ENCODE measurements around the gene PGM2L1. TPM values are rescaled to one million over a fixed set of nuclear protein-coding genes. Genes with fewer than 3 reads are reported as not detected.

Gene PGM2L1
- total RNA-seq, 1 donor from 2014 or later, result 15.9 TPM

DNA sequence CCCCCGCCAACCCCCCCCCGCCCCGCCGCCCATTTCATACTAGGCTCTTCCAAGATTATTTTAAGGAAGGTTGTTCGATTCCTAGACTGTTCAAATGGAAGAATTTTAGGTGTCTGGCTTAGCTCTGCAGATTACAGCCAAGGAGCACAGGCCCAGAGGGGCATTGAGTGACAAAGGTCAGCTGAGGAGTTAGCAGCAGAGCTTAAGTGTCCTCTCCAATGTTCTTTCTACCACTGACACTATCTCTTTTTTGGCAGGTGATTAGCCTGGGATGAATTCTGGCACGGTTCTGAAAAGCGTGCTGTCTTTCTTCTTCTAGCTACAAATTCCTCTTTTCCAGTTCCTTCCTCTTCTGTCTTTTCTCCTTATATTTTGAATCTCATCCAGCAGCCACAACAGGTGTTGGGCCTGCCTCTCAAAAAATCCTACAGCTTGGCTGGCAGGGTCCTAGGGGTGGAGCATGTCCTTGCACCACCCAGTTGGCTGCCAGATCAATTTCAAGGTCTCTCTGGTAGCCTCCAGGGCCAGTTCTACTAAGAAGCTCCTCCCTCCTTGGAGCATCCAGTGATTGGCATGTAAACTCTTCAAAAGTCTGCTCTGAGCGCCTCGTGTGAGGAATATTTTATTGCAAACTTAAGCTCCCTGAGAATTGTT lies 46.1 kb upstream of the PGM2L1 start:
- no peak overlapping the region for H2AFZ ChIP-seq (replicated peaks)
- no peaks in the 10 kb centered on the region for H3K27me3 ChIP-seq
- H3K4me3 Mint-ChIP-seq, result peak overlapping the region; percentile 66
- no peaks in the 10 kb centered on the region for H3K79me2 ChIP-seq (ENCODE audit: low read depth)
- no peaks in the 10 kb centered on the region for H3K36me3 Mint-ChIP-seq
- H3K4me2 ChIP-seq, result no peak overlapping the region
- no peaks in the 10 kb centered on the region for H3K9me3 ChIP-seq (ENCODE audit: low read depth)
- H3K9ac ChIP-seq, result no peak overlapping the region
- H3K27ac Mint-ChIP-seq, result no peak overlapping the region
- peaks cover 24% of the 10 kb centered on the region for H3K4me1 Mint-ChIP-seq
- H3F3A ChIP-seq (ENCODE audit: low read depth), result peaks cover 11% of the 10 kb centered on the region
- DNase-seq (ENCODE audit: low spot score), result no peak
- H4K20me1 ChIP-seq (ENCODE audit: low read depth), result no peaks in the 10 kb centered on the region
- H3K4me3 ChIP-seq, result no peak overlapping the region
- no peaks in the 10 kb centered on the region for H3K36me3 ChIP-seq
- no peak for TF ChIP-seq EZH2phosphoT487 (IDR thresholded peaks at IDR 0.05)
- TF ChIP-seq, protein P1, sequence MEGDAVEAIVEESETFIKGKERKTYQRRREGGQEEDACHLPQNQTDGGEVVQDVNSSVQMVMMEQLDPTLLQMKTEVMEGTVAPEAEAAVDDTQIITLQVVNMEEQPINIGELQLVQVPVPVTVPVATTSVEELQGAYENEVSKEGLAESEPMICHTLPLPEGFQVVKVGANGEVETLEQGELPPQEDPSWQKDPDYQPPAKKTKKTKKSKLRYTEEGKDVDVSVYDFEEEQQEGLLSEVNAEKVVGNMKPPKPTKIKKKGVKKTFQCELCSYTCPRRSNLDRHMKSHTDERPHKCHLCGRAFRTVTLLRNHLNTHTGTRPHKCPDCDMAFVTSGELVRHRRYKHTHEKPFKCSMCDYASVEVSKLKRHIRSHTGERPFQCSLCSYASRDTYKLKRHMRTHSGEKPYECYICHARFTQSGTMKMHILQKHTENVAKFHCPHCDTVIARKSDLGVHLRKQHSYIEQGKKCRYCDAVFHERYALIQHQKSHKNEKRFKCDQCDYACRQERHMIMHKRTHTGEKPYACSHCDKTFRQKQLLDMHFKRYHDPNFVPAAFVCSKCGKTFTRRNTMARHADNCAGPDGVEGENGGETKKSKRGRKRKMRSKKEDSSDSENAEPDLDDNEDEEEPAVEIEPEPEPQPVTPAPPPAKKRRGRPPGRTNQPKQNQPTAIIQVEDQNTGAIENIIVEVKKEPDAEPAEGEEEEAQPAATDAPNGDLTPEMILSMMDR (IDR thresholded peaks at IDR 0.05), result no peak
- TF ChIP-seq EZH2 (IDR thresholded peaks at IDR 0.05), result no peak
- H3K9me3 Mint-ChIP-seq, result no peaks in the 10 kb centered on the region
- H3K4me1 ChIP-seq, result peaks cover 20% of the 10 kb centered on the region
- H3K27me3 Mint-ChIP-seq (ENCODE audit: insufficient read depth, low read depth), result peaks cover 6% of the 10 kb centered on the region
- H3K27ac ChIP-seq, result no peak overlapping the region

DNA sequence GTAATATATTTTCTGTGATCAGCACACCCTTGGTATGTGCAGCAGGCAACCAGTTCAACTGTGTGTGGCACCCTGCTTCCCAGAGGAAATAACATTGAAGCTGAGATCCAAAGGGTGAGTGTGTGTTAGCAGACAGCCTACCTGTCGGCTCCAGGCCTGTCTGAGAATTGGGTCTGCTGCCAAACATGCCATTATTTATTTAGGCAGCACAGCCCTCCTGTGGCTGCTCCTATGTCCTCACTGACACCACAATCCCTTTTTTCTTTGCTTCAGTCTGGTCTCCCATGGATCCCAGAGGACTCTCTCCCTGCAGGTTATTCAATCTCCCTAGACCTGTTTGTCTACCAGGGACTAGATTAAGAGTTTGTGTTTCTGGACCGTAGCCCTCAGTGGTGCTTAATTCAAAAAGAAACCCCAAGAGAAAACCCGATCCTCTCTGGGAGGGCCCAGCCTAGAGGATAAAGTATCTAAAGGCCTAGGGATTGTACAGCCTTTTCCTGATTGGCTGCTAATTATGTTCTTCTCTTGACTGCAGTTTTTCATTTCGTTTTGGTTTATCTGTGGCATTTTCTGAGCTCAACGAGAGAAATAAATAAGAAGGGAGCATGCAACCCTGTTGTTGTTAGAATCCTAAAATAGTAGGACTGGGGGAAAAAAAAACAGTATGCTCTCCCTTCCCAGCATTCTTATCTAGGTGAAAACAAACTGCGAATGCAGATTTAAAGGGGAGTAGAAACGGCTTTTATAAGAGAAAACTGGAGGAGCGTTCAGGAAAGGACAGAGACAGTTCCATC lies 45.0 kb upstream of the PGM2L1 start:
- Mint-ChIP-seq H3K36me3 (no peaks in the 10 kb centered on the region), H3K4me1 (peaks cover 21% of the 10 kb centered on the region), H3K27me3 (ENCODE audit: insufficient read depth, low read depth) (peaks cover 4% of the 10 kb centered on the region), H3K4me3 (no peak overlapping the region), H3K9me3 (no peaks in the 10 kb centered on the region), H3K27ac (no peak overlapping the region)
- H3K79me2 ChIP-seq (ENCODE audit: low read depth), result no peaks in the 10 kb centered on the region
- no peak overlapping the region for H3K4me3 ChIP-seq
- H4K20me1 ChIP-seq (ENCODE audit: low read depth), result no peaks in the 10 kb centered on the region
- TF ChIP-seq EZH2phosphoT487 (IDR thresholded peaks at IDR 0.05) (no peak), EZH2 (IDR thresholded peaks at IDR 0.05) (no peak)
- TF ChIP-seq, protein P1 (IDR thresholded peaks at IDR 0.05), result no peak
- peak overlapping the region; percentile 46 for H2AFZ ChIP-seq (replicated peaks)
- H3K9me3 ChIP-seq (ENCODE audit: low read depth), result no peaks in the 10 kb centered on the region
- H3K27ac ChIP-seq, result no peak overlapping the region
- H3K9ac ChIP-seq, result no peak overlapping the region
- peaks cover 20% of the 10 kb centered on the region for H3K4me1 ChIP-seq
- peaks cover 11% of the 10 kb centered on the region for H3F3A ChIP-seq (ENCODE audit: low read depth)
- peak overlapping the region; percentile 50 for H3K4me2 ChIP-seq
- peak; percentile 45 for DNase-seq (ENCODE audit: low spot score)
- no peaks in the 10 kb centered on the region for H3K27me3 ChIP-seq
- H3K36me3 ChIP-seq, result no peaks in the 10 kb centered on the region

DNA sequence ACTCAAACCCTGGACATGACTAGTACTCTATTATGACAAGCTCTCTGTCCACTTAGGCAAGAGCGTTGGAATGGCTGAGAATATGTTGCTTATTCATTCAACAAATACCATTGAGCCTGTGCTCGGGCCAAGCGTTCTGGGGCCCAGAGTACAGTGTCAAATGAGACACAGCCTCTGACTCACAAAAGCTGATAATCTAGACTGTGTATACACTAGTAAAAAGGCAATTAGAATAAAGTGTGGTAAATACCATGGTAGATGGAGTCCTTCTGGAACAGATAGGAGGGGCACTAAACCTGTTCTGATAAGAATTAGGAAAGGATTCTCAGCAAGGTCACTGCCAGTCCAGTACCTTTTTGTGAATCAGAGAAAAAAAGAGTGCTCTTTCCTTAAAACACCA lies 44.4 kb upstream of the PGM2L1 start:
- no peak overlapping the region for H3K27ac Mint-ChIP-seq
- TF ChIP-seq EZH2phosphoT487 (IDR thresholded peaks at IDR 0.05) (no peak), EZH2 (IDR thresholded peaks at IDR 0.05) (no peak)
- TF ChIP-seq, protein P1 (IDR thresholded peaks at IDR 0.05), result no peak

More for the DNA sequence above, 44.4 kb upstream of the PGM2L1 start:
- H3K9ac ChIP-seq, result no peak overlapping the region
- H3K9me3 ChIP-seq (ENCODE audit: low read depth), result no peaks in the 10 kb centered on the region
- H3K79me2 ChIP-seq (ENCODE audit: low read depth), result no peaks in the 10 kb centered on the region
- peaks cover 11% of the 10 kb centered on the region for H3F3A ChIP-seq (ENCODE audit: low read depth)
- DNase-seq (ENCODE audit: low spot score), result no peak
- peaks cover 4% of the 10 kb centered on the region for H3K27me3 Mint-ChIP-seq (ENCODE audit: insufficient read depth, low read depth)
- H3K4me3 ChIP-seq, result no peak overlapping the region
- H3K27ac ChIP-seq, result no peak overlapping the region
- no peak overlapping the region for H3K4me3 Mint-ChIP-seq
- H4K20me1 ChIP-seq (ENCODE audit: low read depth), result no peaks in the 10 kb centered on the region
- H3K36me3 Mint-ChIP-seq, result no peaks in the 10 kb centered on the region
- no peaks in the 10 kb centered on the region for H3K9me3 Mint-ChIP-seq
- H3K4me2 ChIP-seq, result no peak overlapping the region
- no peaks in the 10 kb centered on the region for H3K27me3 ChIP-seq
- peaks cover 21% of the 10 kb centered on the region for H3K4me1 Mint-ChIP-seq
- no peak overlapping the region for H2AFZ ChIP-seq (replicated peaks)
- H3K36me3 ChIP-seq, result no peaks in the 10 kb centered on the region
- H3K4me1 ChIP-seq, result peaks cover 20% of the 10 kb centered on the region

Measured in neural progenitor cell (in vitro differentiated cells).